Measurements from ENCODE around the gene PAX2. TPM values are rescaled to one million over a fixed set of nuclear protein-coding genes. Genes with fewer than 3 reads are reported as not detected.

Gene PAX2
- total RNA-seq, 1 donor from 2014 or later: not detected

DNA sequence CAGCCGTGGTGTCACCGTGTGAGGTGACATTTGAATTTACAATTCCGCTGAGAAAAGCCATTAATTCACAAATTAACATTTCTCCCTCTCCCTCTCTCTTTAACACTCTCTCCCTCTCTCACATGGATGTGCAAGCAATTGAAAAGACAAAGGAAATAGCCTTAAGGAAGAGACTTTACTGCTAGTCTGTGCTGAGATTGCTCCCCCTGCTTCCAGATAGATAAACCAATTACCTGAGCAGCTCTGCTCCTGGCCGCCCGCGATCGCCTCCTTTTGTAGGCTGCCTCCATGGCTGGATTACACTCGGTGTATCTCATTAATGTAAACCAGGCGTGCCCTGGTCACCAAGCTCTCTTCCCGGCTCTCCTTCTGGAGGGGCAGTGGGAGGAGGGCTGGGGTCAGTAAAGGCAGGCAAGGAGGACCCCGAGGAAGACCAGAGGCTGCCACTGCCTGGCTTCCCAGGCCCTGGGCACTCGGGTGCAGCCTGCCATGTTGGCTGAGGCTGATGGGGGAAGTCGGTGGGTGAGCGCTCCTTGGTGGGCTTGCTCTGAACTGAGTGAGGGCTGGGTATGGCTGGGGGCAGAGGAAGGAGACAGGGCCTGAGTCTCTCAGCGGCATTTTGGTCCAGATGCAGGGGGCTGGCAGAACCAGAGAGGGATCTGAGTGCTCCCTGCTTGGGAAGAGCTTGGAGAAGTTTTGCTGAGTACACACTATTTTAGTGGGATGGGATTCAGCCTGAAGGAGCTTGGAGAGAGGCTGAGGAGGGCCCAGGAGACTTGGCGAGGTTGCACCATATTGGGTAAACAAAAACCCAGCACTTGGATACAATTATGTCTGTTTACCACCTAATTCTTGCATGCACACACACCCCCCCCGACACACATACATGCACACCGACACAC lies 42.9 kb downstream of the PAX2 start:
- TF ChIP-seq CTCF (IDR thresholded peaks at IDR 0.05; ENCODE audit: partially characterized antibody, unreplicated experiment): no peak
- Mint-ChIP-seq H3K4me1 (ENCODE audit: low read depth, unreplicated experiment) (no peaks in the 10 kb centered on the region), H3K36me3 (ENCODE audit: unreplicated experiment) (no peaks in the 10 kb centered on the region), H3K27me3 (ENCODE audit: unreplicated experiment) (peaks cover 13% of the 10 kb centered on the region), H3K9me3 (ENCODE audit: unreplicated experiment) (peaks cover 3% of the 10 kb centered on the region), H3K27ac (ENCODE audit: unreplicated experiment) (no peak overlapping the region), H3K4me3 (ENCODE audit: unreplicated experiment) (no peak overlapping the region)
- no peak for DNase-seq

GRCh38 chr10:100790761-100791208 lies 45.4 kb downstream of the PAX2 start:
- no peak overlapping the region for H3K27ac Mint-ChIP-seq (ENCODE audit: unreplicated experiment)

GRCh38 chr10:100791369-100792058 lies 46.1 kb downstream of the PAX2 start:
- Mint-ChIP-seq H3K4me3 (ENCODE audit: unreplicated experiment) (no peak overlapping the region), H3K9me3 (ENCODE audit: unreplicated experiment) (no peaks in the 10 kb centered on the region), H3K27me3 (ENCODE audit: unreplicated experiment) (peaks cover 7% of the 10 kb centered on the region), H3K36me3 (ENCODE audit: unreplicated experiment) (no peaks in the 10 kb centered on the region), H3K4me1 (ENCODE audit: low read depth, unreplicated experiment) (no peaks in the 10 kb centered on the region), H3K27ac (ENCODE audit: unreplicated experiment) (no peak overlapping the region)
- no peak for DNase-seq
- no peak for TF ChIP-seq CTCF (IDR thresholded peaks at IDR 0.05; ENCODE audit: partially characterized antibody, unreplicated experiment)

More at GRCh38 chr10:100790761-100791208, 45.4 kb downstream of the PAX2 start:
- TF ChIP-seq CTCF (IDR thresholded peaks at IDR 0.05; ENCODE audit: partially characterized antibody, unreplicated experiment): no peak
- no peak for DNase-seq
- no peaks in the 10 kb centered on the region for H3K9me3 Mint-ChIP-seq (ENCODE audit: unreplicated experiment)
- no peaks in the 10 kb centered on the region for H3K4me1 Mint-ChIP-seq (ENCODE audit: low read depth, unreplicated experiment)
- H3K27me3 Mint-ChIP-seq (ENCODE audit: unreplicated experiment): peaks cover 11% of the 10 kb centered on the region
- no peaks in the 10 kb centered on the region for H3K36me3 Mint-ChIP-seq (ENCODE audit: unreplicated experiment)
- H3K4me3 Mint-ChIP-seq (ENCODE audit: unreplicated experiment): no peak overlapping the region

DNA sequence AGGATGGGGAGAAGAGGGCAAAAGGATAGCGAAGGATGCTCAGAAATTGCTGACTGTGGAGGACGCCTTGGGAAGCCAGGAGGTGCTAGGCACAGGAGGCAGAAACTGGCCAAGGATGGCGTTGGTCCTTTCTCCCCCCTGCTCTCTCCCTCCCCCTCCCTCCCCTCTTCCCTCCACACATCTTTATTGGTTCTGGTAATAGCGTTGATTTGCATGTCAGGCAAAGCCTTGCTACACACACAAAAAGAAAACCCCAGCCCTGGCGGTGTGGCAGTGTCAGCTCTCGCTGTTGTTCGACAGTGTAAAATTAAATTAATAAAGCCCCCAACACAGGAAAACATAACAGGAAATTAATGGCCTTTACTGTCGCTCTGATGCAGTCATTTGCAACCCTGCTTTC lies 47.2 kb downstream of the PAX2 start:
- TF ChIP-seq CTCF (IDR thresholded peaks at IDR 0.05; ENCODE audit: partially characterized antibody, unreplicated experiment): no peak
- Mint-ChIP-seq H3K27me3 (ENCODE audit: unreplicated experiment) (peaks cover 6% of the 10 kb centered on the region), H3K9me3 (ENCODE audit: unreplicated experiment) (no peaks in the 10 kb centered on the region), H3K27ac (ENCODE audit: unreplicated experiment) (no peak overlapping the region), H3K4me3 (ENCODE audit: unreplicated experiment) (no peak overlapping the region), H3K36me3 (ENCODE audit: unreplicated experiment) (no peaks in the 10 kb centered on the region), H3K4me1 (ENCODE audit: low read depth, unreplicated experiment) (no peaks in the 10 kb centered on the region)
- no peak for DNase-seq

DNA sequence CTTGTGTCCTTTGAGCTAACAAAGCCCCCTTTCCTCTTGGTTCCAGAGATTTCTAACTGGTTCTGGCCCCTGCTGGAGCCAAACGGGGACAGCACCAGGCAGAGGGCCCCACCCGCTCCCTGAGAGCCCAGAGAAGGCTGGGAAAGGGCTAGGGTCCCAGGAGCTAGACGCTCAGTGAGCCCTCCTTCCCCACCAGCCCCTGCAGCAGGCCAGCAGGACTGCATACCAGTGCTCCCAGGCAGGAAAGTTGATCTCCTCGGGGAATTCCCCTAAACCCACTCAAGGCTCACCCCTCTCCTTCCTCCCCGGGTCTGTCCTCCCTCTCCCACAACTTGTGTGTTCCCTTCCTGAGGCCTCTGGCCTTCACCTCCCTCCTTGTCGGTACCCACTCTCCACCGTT lies 47.7 kb downstream of the PAX2 start:
- Mint-ChIP-seq H3K4me3 (ENCODE audit: unreplicated experiment) (no peak overlapping the region), H3K27me3 (ENCODE audit: unreplicated experiment) (peaks cover 3% of the 10 kb centered on the region), H3K27ac (ENCODE audit: unreplicated experiment) (no peak overlapping the region), H3K4me1 (ENCODE audit: low read depth, unreplicated experiment) (no peaks in the 10 kb centered on the region), H3K36me3 (ENCODE audit: unreplicated experiment) (no peaks in the 10 kb centered on the region), H3K9me3 (ENCODE audit: unreplicated experiment) (no peaks in the 10 kb centered on the region)
- no peak for TF ChIP-seq CTCF (IDR thresholded peaks at IDR 0.05; ENCODE audit: partially characterized antibody, unreplicated experiment)
- no peak for DNase-seq

Data from glutamatergic neuron (in vitro differentiated cells).